Osteoblast (primary cell): ENCODE measurements around the gene TBXAS1. TPM values are rescaled to one million over a fixed set of nuclear protein-coding genes. Genes with fewer than 3 reads are reported as not detected.

Experiments used
- DNase-seq: peaks from one replicate; pipeline ENCODE4 v3.0.0; 2011; ENCODE audit warnings: low spot score, mixed read lengths; ENCODE audit not compliant: insufficient read length; ENCODE audit errors: missing footprints
- H2AFZ ChIP-seq: 2 replicates; pipeline ENCODE4 v1.6.0; 2011; ENCODE audit warnings: mild to moderate bottlenecking, low read length
- H3K27ac ChIP-seq: 2 replicates; pipeline ENCODE4 v1.5.1; 2011; ENCODE audit warnings: mild to moderate bottlenecking, low read depth, low read length, moderate library complexity
- H3K27me3 ChIP-seq: 2 replicates; pipeline ENCODE4 v1.6.0; 2012; ENCODE audit warnings: mild to moderate bottlenecking, control low read depth, inconsistent platforms, low read length, moderate library complexity; ENCODE audit not compliant: insufficient read depth
- H3K36me3 ChIP-seq: 2 replicates; pipeline ENCODE4 v1.5.1; 2011; ENCODE audit warnings: mild to moderate bottlenecking, low read length, control low read depth, moderate library complexity; ENCODE audit not compliant: insufficient read depth
- H3K4me1 ChIP-seq: 2 replicates; pipeline ENCODE4 v1.5.1; 2011; ENCODE audit warnings: mild to moderate bottlenecking, low read length, control low read depth, moderate library complexity; ENCODE audit not compliant: insufficient read depth
- H3K4me2 ChIP-seq: 2 replicates; pipeline ENCODE4 v1.6.0; 2011; ENCODE audit warnings: mild to moderate bottlenecking, low read length; ENCODE audit not compliant: insufficient read depth
- H3K4me3 ChIP-seq: fragments of 200-600 bp; sonication (generic); 3 replicates; pipeline ENCODE4 v1.5.1; 2012; ENCODE audit warnings: mild to moderate bottlenecking, low read length, inconsistent platforms; ENCODE audit not compliant: insufficient read depth
- H3K79me2 ChIP-seq: 2 replicates; pipeline ENCODE4 v1.6.0; 2012; ENCODE audit warnings: mild to moderate bottlenecking, low read length, control low read depth, inconsistent platforms; ENCODE audit not compliant: insufficient read depth
- H3K9me3 ChIP-seq: 2 replicates; pipeline ENCODE4 v1.5.1; 2011; ENCODE audit warnings: low read depth, low read length, control low read depth
- H4K20me1 ChIP-seq: 2 replicates; pipeline ENCODE4 v1.6.0; 2012; ENCODE audit warnings: mild to moderate bottlenecking, low read length, control low read depth; ENCODE audit not compliant: insufficient read depth
- CTCF ChIP-seq: IDR thresholded peaks from 2 replicates; pipeline ENCODE4 v1.5.1; 2011; ENCODE audit warnings: mild to moderate bottlenecking, low read depth, low read length, moderate library complexity; ENCODE audit errors: extremely low read depth
- total RNA-seq: library from RNA; depleted of rRNA; stranded (reverse); fragments of >200 nt; gene quantifications from 2 replicates; pipeline ENCODE4 v1.2.3, GENCODE V29; 2012

Gene TBXAS1
- total RNA-seq, 1 donor, result 0.72 TPM

DNA sequence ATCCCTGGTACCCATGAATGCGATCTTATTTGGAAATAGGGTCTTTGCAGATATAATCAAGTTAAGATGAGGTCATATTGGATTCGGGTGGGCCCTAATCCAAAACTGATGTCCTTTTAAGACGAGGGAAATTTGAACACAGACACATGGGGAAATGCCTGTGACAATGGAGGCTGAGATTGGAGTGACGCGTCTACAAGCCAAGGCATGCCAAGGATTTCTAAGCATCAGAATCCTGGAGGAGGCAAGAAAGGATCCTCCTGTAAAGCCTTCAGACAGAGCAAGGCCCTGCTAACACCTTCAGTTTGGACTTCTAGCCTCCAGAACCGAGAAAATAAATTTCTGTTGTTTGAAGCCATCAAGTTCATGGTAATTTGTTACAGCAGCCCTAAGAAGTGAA lies 215.2 kb downstream of the TBXAS1 start:
- Histone ChIP-seq H4K20me1 (no peaks in the 10 kb centered on the region), H3K36me3 (peaks cover 10% of the 10 kb centered on the region), H3K27ac (no peak overlapping the region), H3K4me1 (peaks cover 23% of the 10 kb centered on the region), H2AFZ (no peak overlapping the region), H3K4me3 (no peak overlapping the region), H3K4me2 (no peak overlapping the region), H3K27me3 (no peaks in the 10 kb centered on the region), H3K9me3 (no peaks in the 10 kb centered on the region), H3K79me2 (no peaks in the 10 kb centered on the region)
- no peak for DNase-seq
- TF ChIP-seq CTCF, result no peak

GRCh38 chr7:140045697-140046096 lies 216.6 kb downstream of the TBXAS1 start:
- no peak overlapping the region for H2AFZ ChIP-seq
- no peaks in the 10 kb centered on the region for H3K9me3 ChIP-seq
- H3K4me2 ChIP-seq, result no peak overlapping the region
- H3K27me3 ChIP-seq, result no peaks in the 10 kb centered on the region
- no peak overlapping the region for H3K27ac ChIP-seq
- no peaks in the 10 kb centered on the region for H4K20me1 ChIP-seq
- H3K4me3 ChIP-seq, result no peak overlapping the region
- peaks cover 3% of the 10 kb centered on the region for H3K36me3 ChIP-seq
- no peak for TF ChIP-seq CTCF
- peaks cover 26% of the 10 kb centered on the region for H3K4me1 ChIP-seq
- no peaks in the 10 kb centered on the region for H3K79me2 ChIP-seq
- no peak for DNase-seq

GRCh38 chr7:140047197-140047596 lies 218.1 kb downstream of the TBXAS1 start:
- TF ChIP-seq CTCF, result no peak

DNA sequence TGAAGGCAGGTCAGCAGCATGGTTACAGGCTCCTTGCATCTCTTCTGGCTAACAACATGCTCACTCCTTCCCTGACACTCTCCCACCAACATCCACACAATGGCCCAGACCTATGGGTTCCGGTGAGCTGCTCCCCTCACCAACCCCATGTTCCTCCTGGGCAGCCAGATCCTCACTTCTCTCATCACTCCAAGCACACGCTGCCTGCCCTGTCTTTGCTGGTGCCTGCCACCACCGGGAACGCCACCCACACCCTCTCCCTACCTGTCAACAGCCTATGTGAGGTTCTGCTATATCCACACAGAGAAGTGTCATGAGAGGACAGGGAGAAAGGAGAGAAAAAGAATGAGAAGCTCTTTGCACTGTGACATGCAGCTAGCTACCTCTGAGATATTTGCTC lies 219.1 kb downstream of the TBXAS1 start:
- Histone ChIP-seq H3K79me2 (no peaks in the 10 kb centered on the region), H3K27ac (no peak overlapping the region), H3K9me3 (no peaks in the 10 kb centered on the region), H3K4me1 (peaks cover 9% of the 10 kb centered on the region), H3K27me3 (no peaks in the 10 kb centered on the region), H2AFZ (no peak overlapping the region), H3K36me3 (no peaks in the 10 kb centered on the region), H3K4me2 (no peak overlapping the region), H3K4me3 (no peak overlapping the region), H4K20me1 (no peaks in the 10 kb centered on the region)
- no peak for TF ChIP-seq CTCF
- no peak for DNase-seq

More at GRCh38 chr7:140047197-140047596, 218.1 kb downstream of the TBXAS1 start:
- peaks cover 12% of the 10 kb centered on the region for H3K4me1 ChIP-seq
- no peaks in the 10 kb centered on the region for H3K36me3 ChIP-seq
- no peak overlapping the region for H3K4me2 ChIP-seq
- no peaks in the 10 kb centered on the region for H3K79me2 ChIP-seq
- no peaks in the 10 kb centered on the region for H3K27me3 ChIP-seq
- H3K4me3 ChIP-seq, result no peak overlapping the region
- no peaks in the 10 kb centered on the region for H4K20me1 ChIP-seq
- H2AFZ ChIP-seq, result no peak overlapping the region
- no peaks in the 10 kb centered on the region for H3K9me3 ChIP-seq
- DNase-seq, result no peak
- H3K27ac ChIP-seq, result no peak overlapping the region
